ENCODE results near the gene RNF11.

RNF11 gene

GRCh38 chr1:51298322-51298705 lies 62.2 kb downstream of the RNF11 start:
- no peak for DNase-seq

DNA sequence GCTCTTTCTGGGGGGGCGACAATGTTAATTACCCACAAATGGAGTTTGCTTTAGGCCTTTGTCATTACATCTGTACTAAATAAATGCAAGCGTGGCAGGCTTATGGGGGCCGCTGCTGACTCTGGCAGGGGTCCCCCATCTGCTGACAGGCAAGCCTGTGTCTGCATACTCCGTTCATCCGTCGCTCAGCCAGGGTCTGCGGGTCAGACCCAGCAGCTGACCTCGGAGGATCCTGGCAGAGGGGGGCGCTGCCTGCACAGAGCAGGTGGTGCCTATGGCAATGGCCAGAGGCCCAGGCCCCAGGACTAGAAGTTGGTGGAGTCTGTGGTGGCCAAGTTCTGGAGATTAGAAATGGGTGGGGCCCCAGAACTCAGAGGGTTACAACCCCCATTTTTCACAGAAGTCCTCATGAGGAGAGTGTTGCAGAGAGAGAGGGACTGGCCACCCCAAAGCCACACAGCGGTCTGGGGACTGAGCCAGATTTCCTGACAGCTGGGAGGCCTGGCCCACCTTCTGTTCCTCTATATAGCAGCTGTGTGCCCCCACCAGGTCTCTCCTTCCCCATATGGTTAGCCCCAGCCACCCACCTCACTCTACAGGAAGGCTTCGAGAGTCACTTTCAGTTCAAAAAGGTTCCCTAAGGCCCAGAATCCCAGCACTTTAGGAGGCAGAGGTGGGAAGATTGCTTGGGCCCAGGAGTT lies 63.3 kb downstream of the RNF11 start:
- DNase-seq, result no peak

GRCh38 chr1:51299981-51300670 lies 64.1 kb downstream of the RNF11 start:
- DNase-seq, result no peak

- no peak for DNase-seq
Observed at GRCh38 chr1:51301152-51301843, 65.2 kb downstream of the RNF11 start.

DNA sequence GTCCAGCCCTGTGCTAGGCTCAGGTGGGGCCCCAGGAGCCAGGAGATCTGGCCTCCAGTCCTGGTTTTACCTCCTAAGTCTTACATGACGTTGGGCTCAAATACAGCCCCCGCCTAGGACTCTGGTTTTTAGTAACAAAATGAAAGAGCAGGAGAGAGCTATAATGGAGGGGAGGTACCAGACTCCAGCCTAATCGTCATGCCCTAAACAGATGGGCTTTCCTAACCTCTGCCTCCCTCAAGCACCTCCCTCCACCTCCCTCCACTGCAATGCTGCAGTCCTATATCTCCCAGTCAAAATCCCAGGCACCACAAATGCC lies 65.7 kb downstream of the RNF11 start:
- no peak for DNase-seq

DNA sequence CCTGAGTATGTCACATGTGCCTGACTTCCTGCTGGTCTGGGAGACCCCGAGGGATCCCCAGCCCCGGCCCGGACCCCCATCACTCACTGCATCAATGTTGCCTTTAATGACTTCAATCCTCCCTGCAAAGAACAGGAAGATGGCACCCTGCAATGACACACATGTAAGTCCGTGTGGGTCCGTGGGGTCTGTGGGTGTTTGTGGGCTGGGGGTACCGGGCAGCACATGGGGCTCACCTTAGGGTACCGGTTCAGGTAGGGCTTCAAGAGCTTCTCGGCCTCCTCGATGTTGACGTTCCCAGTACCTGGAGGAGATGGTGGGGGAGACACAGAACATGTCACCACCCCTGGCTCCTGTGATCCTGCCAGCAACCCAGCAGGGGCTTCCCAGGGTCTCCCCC lies 66.2 kb downstream of the RNF11 start:
- no peak for DNase-seq

- no peak for DNase-seq
Observed at GRCh38 chr1:51302746-51303145, 66.7 kb downstream of the RNF11 start.

DNA sequence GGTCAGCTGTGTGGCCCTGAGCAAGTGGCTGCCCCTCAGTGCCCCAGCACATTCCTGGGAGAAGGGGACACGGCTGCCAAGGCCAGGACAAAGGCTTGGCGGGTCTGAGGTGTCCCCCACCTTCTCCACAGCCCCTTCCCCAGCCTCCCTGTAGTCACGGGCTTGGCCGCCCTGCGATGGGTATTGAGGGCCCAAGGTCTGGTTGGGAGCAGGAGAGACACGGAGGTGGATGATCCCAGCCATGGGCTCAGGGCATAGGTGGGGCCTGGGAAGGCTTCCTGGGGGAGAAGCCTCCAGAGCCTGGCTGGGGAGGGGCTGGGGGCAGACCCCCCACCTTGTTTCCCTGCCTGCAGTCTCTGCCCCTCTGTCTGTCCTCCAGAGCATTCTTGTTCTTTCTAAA lies 67.2 kb downstream of the RNF11 start:
- DNase-seq, result no peak

DNA sequence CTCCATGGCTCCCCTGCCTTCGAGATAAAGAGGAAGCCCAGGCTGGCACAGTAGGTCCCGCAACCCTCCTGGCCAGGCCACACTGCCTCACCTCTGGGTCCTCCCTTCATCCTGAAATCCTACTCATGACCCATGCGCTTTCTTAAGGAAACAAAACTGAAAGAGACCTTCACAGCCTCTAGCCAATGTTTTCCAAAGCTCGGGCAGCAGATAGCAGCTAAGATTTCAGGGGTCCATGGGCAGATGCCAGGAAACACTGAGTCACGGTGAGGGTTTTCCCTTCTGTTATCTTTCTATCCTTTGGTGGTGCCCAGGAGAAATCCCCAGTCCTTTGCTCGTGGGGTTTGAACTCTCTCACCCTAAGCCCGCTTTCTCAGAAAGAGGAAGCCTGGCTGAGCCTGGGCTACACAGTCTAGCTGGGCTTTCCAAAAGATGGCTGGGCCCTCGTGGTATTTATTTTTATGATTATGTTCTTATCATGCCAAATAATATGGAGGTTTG lies 67.7 kb downstream of the RNF11 start:
- no peak for DNase-seq

GRCh38 chr1:51304360-51304759 lies 68.3 kb downstream of the RNF11 start:
- no peak for DNase-seq

DNA sequence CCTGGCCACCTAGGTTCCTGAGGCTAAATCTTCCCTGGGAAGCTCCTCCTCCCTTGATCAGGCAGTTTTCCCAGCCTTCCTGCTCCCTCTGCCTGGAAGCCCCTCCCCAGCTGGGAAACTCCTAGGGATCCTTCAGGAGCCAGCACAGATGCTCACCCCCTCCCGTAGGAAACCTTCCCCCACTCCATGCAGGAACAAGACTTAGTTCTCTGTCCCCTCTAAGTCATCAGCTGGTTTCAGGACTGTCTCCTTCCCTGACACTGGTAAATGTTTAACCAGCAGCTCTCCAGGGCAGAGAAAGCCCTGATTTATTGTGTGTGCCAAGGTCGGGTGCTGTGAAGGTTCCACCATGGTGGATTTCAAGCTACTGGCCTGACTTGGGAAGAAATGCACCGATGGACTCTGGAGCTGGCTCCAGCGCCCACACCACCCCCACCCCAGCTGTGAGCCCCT lies 69.3 kb downstream of the RNF11 start:
- no peak for DNase-seq

DNA sequence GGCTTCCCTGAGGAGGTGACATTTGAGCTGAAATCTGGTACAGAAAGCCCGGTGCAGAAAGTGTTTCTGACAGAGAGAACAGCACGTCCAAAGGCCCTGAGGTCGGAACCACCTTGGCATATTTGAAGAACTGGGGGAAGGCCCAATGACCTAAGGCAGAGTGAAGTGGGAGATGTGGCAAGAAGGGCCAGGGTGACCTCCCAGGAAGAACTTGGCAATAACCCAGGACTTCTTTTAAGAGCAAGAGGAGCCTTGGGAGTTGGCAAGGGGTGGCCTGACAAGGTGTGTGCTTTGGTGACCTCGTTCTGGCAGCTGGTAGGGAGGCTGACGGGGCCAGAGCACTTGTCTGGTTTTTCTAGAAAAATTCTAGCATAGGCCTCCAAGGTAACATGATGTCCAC lies 70.9 kb downstream of the RNF11 start:
- no peak for DNase-seq

DNA sequence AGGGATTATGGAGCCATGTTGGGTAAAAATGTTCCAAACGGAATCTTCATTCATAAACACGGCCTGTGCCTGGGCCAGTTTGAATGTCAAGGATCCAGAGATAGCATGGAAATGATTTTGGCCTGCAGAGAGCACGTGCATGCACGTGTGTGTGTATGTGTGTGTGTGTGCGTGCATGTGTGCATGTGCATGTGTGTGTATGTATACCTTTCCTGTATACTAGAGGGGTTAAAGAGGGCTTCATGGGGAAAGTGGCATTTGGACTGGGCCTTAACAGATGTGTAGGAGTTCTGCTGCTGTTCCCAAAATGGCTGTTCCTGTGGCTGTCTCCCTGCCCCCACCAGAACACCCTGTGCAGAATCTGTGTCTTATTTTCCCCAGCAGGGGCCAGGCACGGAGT lies 72.6 kb downstream of the RNF11 start:
- no peak for DNase-seq

DNA sequence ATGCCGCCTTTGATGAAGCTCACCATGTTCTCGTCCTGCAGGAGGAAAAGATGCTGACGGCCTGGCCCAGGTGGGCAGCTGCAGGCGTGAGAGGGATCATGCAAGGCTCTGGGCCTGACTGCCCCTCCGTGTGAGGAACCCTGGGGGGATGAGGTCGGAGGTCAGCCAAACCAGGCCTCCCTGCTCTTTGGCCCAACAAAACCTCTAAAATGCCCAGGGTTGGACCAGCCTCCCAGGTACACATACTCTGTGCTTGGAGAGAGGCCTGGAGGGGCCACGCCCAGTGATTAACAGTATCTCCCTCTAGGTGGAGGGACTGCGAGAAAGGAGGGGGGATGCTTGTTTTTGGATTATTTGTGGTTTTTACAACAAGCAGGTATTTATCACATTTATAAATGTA lies 73.2 kb downstream of the RNF11 start:
- DNase-seq, result no peak

- no peak for DNase-seq
Observed at GRCh38 chr1:51310871-51311613, 75.0 kb downstream of the RNF11 start.

GRCh38 chr1:51311826-51312225 lies 75.8 kb downstream of the RNF11 start:
- DNase-seq, result no peak

DNA sequence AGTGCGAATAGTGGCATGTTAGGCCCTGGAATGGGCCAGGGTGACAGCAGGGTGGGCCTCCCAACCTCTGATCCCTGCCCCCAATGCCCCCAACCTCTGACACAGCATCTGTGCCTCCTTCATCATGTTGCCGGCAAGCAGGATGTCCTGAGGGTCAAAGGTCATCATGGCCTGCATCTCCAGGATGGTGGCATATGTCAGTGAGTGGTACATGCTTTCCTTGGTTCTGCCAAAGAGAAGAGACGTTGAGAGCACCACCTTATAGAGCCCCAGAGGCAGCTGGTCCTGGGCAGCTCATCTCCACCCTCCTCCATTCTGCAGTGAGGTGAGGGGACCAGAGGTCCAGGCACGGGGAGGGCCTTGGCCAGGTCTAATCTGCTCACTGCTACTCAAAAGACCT lies 76.6 kb downstream of the RNF11 start:
- no peak for DNase-seq

DNA sequence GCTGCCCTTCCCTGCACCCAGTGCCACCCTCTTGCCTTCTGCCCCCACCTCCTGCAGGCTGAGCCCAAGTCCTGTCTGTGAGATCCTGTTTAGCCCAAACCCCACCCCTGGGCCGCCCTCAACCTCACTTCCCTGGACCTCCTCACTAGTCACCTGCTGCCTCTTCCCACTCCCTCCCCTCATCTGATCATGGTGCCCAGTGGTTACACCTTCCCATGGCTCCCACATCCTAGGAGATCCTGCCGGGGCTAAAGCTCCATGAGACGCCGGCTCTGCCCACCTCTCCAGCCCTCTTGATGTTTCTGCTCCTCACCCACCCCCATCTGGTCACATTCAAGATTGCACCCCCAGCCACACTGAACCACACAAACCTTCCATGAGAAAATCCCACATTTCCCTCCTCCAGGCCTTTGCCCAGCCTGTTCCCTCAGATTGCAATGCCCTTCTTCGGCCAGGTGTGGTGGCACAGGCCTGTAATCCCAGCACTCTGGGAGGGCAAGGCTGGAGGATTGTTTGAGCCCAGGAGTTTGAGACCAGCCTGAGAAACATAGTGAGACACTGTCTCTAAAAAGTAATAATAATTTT lies 77.3 kb downstream of the RNF11 start:
- DNase-seq, result no peak

DNA sequence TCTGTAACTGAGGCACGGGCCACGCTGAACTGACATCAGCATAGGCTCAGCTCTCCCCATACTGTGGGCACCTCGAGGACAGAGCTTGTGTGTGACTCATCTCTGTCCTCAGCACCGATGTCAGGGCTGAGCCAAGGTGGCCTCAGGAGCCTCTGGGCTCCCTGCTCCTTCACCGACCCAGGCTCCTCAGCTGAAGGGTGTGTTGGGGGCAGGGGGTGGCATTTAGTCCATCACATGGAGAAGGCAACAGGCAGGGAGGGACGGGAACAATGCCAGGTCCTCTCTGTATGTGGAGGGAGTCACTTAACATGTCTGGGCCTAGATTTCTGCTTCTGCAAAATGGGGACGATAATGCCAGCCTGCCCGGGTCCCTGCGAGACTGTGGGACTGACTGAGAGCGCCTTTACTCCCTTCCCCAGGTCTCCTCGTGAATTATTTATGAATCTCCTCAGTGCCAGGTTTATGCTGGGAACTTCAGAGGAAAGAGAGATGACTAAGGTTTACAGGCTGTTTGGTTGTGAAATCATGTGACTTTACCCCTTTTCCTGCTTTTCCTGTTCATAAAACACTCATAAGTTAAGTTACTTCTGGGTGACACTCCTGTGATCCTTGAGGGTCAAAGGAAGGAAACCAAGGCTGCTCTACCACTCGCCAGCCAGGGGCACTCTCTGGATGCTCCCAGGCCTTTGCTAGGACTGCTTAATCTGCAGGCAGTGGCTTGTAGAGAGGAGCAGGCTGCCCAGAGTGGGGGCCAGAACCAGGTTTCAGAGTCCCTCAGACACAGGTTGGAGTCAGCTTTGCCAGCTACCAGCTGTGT lies 78.1 kb downstream of the RNF11 start:
- DNase-seq, result peak; percentile 80

GRCh38 chr1:51314974-51315373 lies 78.9 kb downstream of the RNF11 start:
- DNase-seq, result no peak

DNA sequence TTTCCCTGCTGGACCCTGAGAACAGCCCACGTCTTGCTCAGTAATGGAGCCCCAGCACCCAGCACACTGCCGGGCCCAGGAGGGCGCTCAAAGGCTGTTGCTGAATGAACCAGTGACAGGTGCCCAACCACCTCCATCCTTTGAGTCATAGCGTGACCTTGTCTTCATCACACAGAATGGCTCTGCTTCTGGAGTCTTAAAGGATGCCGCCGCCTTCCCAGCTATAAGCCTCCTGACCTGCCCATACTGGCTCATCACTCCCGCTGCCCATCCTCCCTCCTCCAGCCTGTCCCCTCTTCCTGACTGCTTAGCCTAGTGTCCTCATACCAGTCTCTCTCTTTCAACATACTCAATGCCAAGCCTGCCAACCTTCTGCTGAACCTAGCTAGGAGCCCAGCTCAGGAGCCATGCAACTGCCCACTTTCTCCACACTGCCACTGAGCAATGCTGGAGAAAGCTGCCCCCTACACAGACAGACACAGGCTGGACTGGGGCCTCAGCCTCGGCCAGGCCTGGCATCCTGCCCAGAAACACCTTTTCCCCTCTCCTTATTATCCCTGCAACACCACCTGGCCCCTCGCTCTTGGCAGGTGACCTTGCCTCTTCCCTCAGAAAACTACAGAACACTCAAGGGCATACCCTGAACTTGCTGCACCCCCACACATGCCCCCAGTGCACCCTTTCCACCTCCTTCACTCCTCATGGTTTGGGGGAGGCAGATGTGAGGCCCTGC lies 80.2 kb downstream of the RNF11 start:
- peak; percentile 56 for DNase-seq

DNA sequence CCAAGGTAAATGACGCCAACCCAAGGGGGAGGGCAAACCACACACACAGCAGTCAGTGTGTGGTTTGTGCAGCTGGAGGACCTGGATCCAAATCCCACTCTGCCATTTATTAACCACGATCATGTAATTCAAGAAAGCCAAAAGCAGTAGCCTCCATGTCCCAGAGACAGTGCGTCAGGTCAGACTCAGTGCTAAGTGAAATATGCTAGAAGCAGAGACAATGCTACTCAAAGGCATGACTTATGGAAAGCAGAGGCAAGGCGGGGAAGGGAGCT lies 80.7 kb downstream of the RNF11 start:
- peak; percentile 56 for DNase-seq

All from kidney glomerular epithelial cell (primary cell).